Activated T-helper 1 cell treated with anti-CD3 and anti-CD28 coated beads, Interleukin-2, amount 50 U/mL, for 16 hours (primary cell): ENCODE measurements around the gene EFNA5.

Source experiments
- DNase-seq, 2 donors: peaks; one replicate each; pipeline ENCODE4 v3.0.0-alpha.2; 2020; ENCODE audit warnings: low read depth in 1 of 2, low spot score in 1 of 2

Gene EFNA5

DNA sequence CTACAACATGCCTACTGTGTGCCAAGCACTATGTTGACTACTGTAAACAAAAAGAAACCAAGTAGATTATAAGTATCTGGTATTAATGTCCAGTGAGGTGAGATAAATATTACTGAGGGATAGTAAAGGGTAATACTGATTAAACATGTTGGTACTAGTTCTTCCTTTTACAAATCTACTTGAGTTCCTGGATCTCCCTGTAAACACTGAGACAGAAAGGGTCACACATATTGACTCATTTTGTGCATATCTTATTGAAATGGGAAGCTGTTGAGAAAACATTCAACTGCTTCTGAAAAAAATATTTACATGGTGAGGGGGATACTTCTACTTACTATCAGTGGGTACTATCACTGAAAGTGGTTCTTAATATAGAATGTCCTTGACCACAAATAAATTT is 24.3 kb downstream of the EFNA5 start:
- no peak for DNase-seq

DNA sequence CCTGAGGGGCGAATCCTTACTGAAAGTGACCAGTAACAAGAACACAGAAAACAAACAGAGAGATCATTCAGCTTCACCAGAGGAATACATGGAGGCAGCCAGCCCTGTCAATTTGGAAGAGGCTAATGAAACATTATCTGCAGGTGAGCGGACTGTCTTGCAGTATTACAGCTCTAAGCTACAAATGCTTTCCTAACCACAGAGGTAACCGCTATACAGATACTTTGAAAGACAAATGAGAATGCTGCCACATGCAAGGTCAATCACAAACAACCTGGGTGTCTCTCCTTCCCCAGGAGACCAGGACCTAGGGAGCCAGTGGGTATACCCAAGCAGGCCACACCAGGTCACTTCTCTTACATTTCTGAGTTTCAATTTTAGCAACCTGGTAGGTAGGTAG is 30.2 kb downstream of the EFNA5 start:
- DNase-seq: no peak

DNA sequence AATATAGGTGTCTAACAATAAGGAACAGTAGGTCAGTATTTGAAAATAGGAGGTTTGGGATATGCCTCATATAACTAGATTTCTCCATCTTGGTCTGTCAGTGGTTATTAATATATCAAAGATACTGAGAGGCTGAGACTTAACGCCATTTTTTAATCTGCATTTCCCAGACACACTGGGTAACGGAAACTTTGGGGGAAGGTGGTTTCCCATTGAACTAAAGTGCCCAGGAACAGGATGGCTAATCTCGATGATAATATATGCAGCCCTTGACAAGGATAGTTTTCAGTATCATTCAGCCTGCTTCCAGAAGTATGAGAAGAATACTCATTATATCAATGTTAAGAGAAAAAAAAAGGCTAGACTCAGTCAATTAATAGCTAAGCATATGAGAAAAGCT is 30.7 kb downstream of the EFNA5 start:
- no peak for DNase-seq

DNA sequence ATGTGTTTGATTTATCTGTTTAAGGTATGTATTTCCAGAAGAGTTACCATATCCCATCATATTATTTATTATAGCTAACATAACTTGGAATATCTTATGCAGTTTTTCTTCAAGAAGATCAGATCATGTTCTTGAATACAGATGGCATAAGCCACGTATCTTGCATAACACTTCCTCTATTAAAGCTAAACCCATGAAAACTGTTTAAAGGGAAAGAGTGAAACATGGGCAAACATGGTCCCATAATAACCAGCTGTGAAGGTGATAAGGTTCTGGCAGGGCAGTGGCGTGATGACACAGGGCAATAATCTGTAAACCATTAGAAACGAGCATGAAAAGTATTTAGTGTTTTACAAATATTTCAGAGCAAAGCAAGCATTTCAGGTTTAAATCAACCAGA is 34.2 kb downstream of the EFNA5 start:
- no peak for DNase-seq

DNA sequence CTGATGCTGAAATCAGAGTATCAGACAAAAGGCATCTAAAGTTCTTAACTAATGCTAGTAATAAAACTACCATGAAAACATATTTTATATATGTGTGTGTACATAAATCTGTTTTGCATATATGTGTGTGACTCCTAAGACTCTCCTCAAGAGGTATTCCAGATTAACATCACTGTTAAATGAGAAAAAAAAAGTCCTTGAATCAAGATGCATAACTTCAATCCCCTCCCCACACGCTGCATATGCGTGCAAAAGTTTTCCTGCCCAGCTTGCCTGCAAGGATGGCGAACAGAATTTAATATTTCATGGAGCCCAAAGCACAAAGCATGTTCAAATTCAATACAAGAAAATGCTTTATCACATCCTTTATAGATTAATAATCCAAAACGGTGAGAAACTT is 34.7 kb downstream of the EFNA5 start:
- DNase-seq: no peak

DNA sequence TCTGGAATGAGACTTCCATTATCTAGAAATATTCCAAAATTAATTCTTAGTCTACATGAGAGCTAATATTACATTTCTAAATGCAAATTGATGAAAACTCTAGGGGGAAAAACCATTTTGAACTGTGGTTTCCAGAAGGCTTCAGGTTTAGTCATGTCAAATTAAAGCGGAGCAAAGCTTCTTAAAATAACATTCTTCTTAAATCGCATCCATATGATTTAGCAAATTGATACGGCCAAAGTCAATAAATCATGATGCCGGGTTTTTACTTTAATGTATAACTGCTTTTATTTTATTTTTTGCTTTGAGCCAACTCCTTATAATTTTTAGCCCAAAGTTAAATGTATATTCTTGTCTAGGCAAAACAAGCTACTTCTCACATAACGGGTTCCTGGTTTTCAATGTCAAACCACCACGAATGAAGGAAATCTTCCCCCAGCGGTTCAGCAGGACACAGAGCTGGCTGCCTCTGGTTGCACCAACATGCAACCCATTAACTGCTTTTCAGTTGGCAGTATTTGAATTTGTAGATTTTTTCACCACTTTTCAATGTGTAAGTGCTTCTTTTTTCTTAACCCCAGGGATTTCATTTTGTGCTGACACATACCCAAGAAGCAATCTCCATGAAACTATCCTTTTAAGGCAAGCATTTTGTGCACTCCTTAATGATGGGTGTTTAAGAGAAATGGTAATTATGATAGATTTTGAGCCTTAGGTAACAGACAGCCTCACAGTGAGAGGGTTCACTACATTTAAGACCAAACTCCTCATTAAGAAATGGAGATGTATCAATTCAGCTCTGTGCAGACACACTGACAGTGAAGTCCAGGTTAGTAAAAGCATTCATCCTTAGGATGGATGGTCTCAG is 35.5 kb downstream of the EFNA5 start:
- DNase-seq: no peak

DNA sequence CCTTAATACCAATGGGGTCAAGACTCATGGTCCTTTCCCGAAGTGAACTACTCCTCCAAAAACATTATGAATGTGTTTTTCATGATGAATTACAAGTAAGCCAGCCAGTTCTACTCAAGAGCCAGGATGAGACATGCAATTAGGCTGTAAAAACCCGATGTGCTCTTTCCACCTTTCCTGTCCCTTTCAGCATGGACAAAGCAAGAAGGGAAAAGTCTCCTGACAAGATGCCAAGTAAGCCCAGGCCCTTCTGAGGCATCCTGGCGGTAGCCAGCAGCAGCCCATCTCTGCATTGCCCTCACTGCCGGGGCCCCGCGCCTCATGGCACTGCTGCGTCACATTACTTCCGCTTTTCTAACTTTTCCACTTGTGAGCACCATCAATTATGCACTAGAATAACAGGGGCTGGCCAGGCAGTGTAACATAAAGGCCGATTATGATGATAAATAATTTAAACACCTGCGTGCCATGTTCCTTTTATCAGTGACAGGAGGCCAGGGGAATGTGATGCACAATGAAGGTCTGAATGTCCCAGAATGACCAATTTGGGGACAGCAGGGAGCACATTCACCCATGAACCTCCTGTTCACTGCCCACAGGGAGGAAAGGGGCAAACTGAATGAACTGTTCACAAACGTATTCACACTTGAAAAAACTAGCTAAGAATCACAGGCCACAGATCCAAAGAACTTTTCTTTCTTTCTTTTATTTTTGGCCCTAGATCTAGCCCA is 37.4 kb downstream of the EFNA5 start:
- DNase-seq: no peak

DNA sequence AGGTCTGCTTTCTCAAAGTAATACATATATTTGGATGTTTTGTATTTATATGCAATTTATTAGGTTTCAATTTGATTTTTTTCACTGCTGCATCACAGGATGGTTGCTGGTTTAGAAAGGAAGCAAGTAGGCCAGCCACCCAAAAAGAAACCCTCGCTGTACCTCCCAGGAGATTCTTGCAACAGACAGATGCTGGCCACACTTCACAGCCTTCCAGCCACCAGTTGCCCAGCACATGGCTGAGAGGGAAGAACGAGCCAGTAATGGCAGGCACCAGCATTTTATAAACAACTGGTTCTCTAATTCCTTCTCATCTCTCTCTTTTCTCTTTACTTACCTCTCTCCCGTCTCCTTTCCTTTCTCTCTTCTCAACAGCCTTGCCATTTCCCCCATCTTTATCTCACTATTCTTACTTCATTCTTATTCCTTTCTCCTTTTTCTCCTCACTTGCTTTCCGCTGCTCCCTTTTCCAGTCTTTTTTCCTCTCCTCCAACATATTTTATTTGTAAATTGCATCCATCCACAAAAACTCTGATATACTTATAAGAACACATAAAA is 38.9 kb downstream of the EFNA5 start:
- no peak for DNase-seq

DNA sequence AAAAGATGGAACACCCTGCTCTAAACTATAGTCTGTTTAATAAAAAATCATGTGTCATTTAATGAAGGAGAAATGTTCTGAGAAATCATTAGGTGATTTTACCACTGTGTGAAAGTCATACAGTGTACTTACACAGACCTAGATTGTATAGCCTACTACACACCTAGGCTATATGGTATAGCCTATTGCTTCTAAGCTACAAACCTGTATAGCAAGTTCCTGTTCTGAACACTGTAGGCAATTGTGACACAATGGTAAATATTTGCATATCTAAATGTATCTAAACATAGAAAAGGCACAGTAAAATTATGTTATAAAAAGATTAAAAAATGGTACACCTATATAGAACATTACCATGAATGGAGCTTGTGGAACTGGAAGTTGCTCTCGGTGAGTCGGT is 40.6 kb downstream of the EFNA5 start:
- no peak for DNase-seq

DNA sequence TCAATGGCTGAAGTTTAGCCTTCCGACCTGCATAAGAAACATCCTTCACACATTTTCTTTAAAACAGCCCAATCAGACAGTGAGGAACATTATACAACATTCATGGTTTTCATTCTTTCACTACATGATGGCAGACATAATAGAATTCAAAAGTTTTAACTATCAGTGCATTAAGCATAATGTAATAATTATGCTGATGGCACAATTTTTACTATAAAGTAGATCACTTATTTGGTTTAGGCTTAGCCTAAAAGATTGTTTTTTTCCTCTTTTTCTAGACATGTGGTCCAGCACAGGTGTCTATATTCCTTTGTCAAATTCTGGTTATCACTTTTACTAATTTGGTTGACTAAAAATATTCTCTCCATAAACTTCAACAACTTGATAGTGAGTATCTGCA is 46.5 kb downstream of the EFNA5 start:
- no peak for DNase-seq

DNA sequence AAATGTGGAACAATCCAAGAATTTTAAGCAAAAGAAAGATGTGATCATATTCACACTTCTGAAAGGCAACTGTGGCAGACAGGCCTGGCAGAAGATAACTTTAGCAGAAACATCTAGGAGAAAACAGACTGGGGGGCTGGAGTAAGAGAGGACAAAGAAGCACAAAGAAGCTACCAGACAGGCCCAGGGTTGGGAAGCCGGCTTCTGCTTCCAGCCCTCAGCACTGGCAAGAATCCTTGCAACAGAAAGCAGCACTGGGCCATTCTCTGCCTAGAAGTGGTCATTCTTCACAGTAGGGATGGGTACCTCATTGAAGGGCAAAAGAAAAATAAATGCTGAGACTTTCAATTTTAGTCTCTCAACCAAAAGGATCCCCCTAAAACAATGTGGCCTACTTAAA is 49.6 kb downstream of the EFNA5 start:
- DNase-seq: no peak

DNA sequence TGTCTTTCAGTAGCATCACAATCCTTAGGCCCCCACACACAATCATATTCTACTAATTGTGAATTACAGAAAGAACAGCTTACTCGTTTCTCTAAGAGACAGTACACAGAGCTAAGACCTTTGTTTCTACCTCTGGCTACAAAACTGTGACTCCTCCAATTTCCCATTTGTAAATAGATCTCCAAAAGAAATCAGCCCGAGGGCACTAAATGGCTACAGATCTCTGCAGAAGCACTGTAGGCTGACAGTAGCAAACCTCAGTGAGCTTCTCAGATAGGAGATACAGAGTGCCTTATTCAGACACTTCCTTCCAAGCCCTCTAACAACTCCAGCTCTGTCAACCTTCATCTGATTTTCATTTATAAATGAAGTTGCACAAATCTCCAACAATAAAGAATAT is 51.0 kb downstream of the EFNA5 start:
- no peak for DNase-seq

DNA sequence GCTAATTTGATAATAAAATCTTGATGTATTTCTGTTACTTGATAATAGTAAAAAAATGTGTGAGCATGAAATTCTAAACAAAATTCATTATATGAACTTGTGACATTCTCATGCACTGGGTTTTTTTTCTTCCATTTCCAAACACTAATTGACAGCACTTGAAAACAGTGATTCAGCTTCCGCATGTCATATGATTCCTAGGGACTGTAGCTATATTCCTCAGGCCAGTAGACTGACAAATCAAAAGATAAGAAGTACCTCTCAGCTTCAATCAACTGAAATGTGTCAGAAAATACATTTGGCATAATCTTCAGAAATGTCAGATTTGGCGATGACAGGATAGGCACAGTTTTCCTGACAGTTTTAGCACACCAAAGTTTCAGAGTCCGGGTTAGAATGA is 52.5 kb downstream of the EFNA5 start:
- no peak for DNase-seq

DNA sequence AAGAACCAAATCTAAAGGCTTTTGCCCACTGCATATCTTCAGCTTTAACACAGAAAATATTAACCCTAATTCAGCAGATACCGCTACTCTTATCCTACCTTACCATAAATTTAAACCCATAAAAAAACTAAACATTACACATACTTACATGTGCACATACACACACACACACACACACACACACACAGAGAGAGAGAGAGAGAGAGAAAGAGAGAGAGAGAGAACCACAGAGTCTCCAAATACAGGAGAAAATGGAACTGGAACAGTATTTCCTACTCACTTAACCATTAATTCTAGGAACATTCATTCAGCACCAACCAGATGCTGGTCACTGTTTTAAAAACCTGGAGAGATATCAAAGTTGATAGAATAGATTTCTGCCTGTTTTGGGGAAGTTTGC is 53.7 kb downstream of the EFNA5 start:
- DNase-seq: no peak

DNA sequence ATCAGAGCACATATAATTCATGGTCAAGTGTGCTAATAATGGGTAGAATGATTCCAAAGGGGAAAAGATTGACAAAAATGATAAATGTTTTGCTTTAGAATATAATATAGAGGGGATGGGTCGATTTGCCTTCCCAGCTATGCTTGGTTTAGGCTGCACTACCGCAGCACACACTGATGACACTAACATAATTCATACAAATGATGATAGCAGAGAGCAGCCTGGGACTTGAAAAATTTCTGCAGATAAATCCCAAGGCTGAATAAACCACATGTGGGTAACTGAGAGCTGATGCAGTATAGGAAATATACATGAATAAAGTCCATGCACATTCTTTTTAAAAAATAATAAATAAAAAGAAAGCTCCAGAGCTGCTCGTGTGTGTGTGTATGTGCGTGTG is 54.5 kb downstream of the EFNA5 start:
- no peak for DNase-seq

DNA sequence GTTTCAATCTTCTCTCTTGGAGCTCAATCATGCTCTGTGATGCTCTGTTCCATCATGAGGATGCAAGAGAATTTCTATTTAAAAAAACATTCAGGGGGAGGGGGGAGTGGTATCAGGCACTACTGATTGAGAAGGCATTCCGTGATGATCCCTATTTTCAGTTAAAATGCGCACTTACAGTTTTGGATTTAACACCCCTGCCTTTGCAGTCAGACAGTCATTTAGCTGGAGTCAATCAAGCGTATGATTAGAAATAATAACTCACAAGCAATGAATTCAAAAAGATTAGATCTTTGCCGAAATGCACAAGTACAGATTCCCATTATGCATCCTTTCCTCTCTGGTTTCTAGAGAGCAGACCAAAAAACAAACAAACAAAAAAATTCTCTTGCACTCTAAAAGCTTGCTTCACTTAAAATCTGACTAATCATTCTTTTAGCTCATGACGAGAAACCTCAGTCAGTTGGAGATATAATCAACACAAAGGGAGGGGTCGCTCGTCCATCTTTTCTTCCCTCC is 55.4 kb downstream of the EFNA5 start:
- no peak for DNase-seq

DNA sequence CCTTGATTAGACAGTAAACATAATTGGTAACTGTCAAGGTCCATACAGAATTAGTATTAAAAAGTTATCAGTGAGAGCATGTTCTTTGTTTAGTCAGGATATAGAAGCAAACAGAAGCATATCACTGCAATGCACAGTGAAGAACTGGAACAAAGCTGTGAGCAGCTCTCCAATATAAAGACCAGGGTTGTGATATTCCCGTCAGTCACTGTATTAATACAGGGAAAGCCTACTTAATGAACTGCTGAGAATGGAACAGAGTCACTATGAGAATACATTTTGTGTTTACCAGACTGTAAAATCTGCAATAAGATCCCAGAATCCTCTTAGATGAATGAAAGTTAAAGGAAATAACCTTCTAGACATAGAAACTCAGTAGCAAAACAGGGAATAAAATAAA is 58.2 kb downstream of the EFNA5 start:
- DNase-seq: no peak

DNA sequence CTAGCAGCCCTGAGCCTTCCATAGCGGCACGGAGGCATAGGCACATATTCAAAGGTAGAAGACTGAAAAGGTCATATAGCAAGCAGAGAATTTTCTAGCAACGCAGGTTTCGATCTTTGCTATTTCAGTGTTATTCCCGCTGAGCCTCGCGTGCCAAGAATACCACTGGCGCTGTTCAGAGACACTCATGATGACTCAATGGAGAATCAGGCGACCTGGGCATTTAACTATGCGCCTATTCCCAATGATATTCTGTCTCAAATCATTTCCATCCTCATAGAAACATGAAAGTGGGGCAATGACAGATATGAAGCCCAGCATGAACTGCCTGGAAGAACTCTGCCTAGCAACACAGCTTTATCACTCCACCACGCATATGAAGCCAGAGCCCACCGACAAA is 59.9 kb downstream of the EFNA5 start:
- DNase-seq: no peak

DNA sequence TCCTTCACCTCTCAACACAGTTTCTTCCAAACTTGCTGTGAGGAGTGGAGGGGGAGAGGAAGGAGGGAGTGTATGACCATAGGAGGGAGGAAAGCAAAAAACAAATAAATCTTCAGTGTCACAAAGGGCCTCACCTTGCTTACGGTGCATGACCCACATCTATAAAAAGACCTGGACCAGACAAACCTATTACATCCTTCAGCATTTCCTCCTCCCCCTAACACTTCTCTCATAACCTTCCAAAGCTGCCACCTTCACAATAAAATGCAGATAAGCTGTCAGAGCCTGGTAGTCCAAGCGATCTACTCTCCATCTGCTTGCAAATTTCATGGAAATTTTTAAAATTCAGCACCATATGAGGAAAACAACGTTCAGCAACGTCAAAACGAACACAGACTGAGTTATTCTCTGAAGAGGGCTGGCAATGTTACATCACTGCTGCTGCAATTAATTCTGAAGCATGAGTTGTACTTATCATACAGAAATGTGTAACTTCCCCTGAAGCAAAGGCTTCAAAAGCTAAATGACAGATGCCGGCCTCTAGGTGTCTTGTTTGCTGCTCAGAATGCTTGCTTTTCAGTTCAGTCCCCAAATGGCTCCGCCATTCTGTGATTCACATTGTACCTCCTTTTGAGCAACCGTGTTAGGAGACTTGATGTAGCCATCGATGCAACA is 62.9 kb downstream of the EFNA5 start:
- no peak for DNase-seq

DNA sequence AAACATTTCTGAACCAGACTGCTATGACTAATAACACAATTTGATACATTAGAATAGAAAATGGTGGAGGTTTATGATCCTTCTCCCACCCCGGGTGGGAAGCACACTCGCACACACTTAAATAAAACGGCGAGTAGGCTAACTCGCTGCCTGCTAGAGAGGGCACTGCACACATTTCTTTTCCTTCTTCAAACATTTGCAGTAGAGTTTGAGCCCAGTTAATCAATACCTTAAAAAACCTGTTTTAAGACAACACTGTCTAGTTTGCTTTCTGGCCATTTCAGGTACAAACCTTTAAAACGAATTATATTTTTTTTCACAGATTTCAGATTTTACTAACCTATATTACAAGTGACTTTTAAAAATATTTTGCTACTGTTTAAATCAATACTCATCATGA is 63.5 kb downstream of the EFNA5 start:
- no peak for DNase-seq

DNA sequence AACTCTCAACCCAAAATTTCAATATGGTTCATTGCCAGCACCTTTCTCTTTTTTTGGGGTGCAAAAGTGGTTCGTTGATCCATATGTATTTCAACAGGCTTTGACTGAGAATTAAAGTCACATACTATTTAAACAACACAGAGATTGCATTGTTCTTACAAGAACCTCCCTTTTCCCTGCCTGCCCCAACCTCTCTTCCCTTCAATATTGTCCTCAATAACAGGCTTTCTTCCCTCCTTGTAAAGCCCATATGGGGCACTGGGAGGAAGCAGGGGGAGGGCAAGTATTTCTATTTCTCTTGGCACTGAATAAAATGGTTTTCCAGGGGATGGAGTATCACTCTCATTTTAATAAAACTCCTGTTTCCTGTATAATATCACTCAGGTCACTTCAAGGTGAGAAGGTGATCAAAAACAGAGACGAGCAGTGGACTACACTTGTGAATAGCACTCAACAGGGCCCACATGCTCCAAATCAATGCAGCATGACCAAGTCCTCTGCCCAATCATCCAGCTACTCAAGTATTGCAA is 65.1 kb downstream of the EFNA5 start:
- DNase-seq: no peak
